MM.1S (cell line): ENCODE results near the gene NPC1.

Experiments used
- CTCF ChIP-seq: fragments of 300-600 bp; sonication (generic); IDR thresholded peaks from 2 replicates; pipeline ENCODE4 v1.5.1; 2016; ENCODE audit warnings: antibody characterized with exemption, low read length, mixed read lengths
- EZH2phosphoT487 ChIP-seq: fragments of 300-600 bp; sonication (generic); IDR thresholded peaks from 2 replicates; pipeline ENCODE4 v1.6.1; 2018; ENCODE audit warnings: antibody characterized with exemption, low read length

- TF ChIP-seq CTCF (no peak), EZH2phosphoT487 (no peak)
Observed at GRCh38 chr18:23541349-23542093, 44.8 kb downstream of the NPC1 start.
